ENCODE results near the gene KDM3A. TPM values are rescaled to one million over a fixed set of nuclear protein-coding genes. Genes with fewer than 3 reads are reported as not detected.

Gene KDM3A
- total and polyA plus RNA-seq, 9 donors: 45.6 to 52.5 (median 49.8) TPM

GRCh38 chr2:86512892-86513291 is 71.7 kb downstream of the KDM3A start:
- Histone ChIP-seq H3K4me1 (ENCODE audit: control insufficient read depth, insufficient read depth, low read length) (peaks cover 4% of the 10 kb centered on the region), H3K27ac (ENCODE audit: low read length) (no peak overlapping the region), H3K9me3 (replicated peaks; ENCODE audit: control insufficient read depth, low read depth, low read length) (no peaks in the 10 kb centered on the region), H3K4me3 (ENCODE audit: low read length) (no peak overlapping the region), H3K27me3 (ENCODE audit: control insufficient read depth, insufficient read depth, low read length) (no peaks in the 10 kb centered on the region), H3K36me3 (ENCODE audit: control insufficient read depth, insufficient read depth, low read length) (peaks cover 21% of the 10 kb centered on the region)
- DNase-seq: no peak
- WGBS (ENCODE audit: insufficient coverage): no CpG with 5 or more reads among the region's 2 CpGs

- no peaks in the 10 kb centered on the region for H3K9me3 ChIP-seq (replicated peaks; ENCODE audit: control insufficient read depth, low read depth, low read length)
- H3K4me3 ChIP-seq (ENCODE audit: low read length): no peak overlapping the region
- peaks cover 11% of the 10 kb centered on the region for H3K36me3 ChIP-seq (ENCODE audit: control insufficient read depth, insufficient read depth, low read length)
- no CpG with 5 or more reads among the region's 5 CpGs for WGBS (ENCODE audit: insufficient coverage)
- H3K27me3 ChIP-seq (ENCODE audit: control insufficient read depth, insufficient read depth, low read length): no peaks in the 10 kb centered on the region
- H3K4me1 ChIP-seq (ENCODE audit: control insufficient read depth, insufficient read depth, low read length): peaks cover 3% of the 10 kb centered on the region
- no peak overlapping the region for H3K27ac ChIP-seq (ENCODE audit: low read length)
- DNase-seq: no peak
Observed at GRCh38 chr2:86513948-86514660, 72.9 kb downstream of the KDM3A start.

GRCh38 chr2:86518481-86518880 is 77.3 kb downstream of the KDM3A start:
- peaks cover 3% of the 10 kb centered on the region for H3K4me1 ChIP-seq (ENCODE audit: control insufficient read depth, insufficient read depth, low read length)
- H3K9me3 ChIP-seq (replicated peaks; ENCODE audit: control insufficient read depth, low read depth, low read length): peaks cover 3% of the 10 kb centered on the region
- H3K27me3 ChIP-seq (ENCODE audit: control insufficient read depth, insufficient read depth, low read length): no peaks in the 10 kb centered on the region
- 100% methylated on average over 1 of the region's 3 CpGs for WGBS (ENCODE audit: insufficient coverage)
- peaks cover 9% of the 10 kb centered on the region for H3K36me3 ChIP-seq (ENCODE audit: control insufficient read depth, insufficient read depth, low read length)
- no peak overlapping the region for H3K27ac ChIP-seq (ENCODE audit: low read length)
- peak; percentile 8 for DNase-seq
- no peak overlapping the region for H3K4me3 ChIP-seq (ENCODE audit: low read length)

GRCh38 chr2:86519349-86519748 is 78.2 kb downstream of the KDM3A start:
- no peak overlapping the region for H3K27ac ChIP-seq (ENCODE audit: low read length)

GRCh38 chr2:86520153-86520552 is 79.0 kb downstream of the KDM3A start:
- no peak overlapping the region for H3K4me3 ChIP-seq (ENCODE audit: low read length)
- DNase-seq: no peak
- no peak overlapping the region for H3K27ac ChIP-seq (ENCODE audit: low read length)
- no peaks in the 10 kb centered on the region for H3K4me1 ChIP-seq (ENCODE audit: control insufficient read depth, insufficient read depth, low read length)
- H3K36me3 ChIP-seq (ENCODE audit: control insufficient read depth, insufficient read depth, low read length): peaks cover 9% of the 10 kb centered on the region
- H3K9me3 ChIP-seq (replicated peaks; ENCODE audit: control insufficient read depth, low read depth, low read length): peaks cover 3% of the 10 kb centered on the region
- WGBS (ENCODE audit: insufficient coverage): no CpG with 5 or more reads among the region's 1 CpG
- no peaks in the 10 kb centered on the region for H3K27me3 ChIP-seq (ENCODE audit: control insufficient read depth, insufficient read depth, low read length)

More at GRCh38 chr2:86519349-86519748, 78.2 kb downstream of the KDM3A start:
- Histone ChIP-seq H3K4me3 (ENCODE audit: low read length) (no peak overlapping the region), H3K4me1 (ENCODE audit: control insufficient read depth, insufficient read depth, low read length) (no peaks in the 10 kb centered on the region), H3K9me3 (replicated peaks; ENCODE audit: control insufficient read depth, low read depth, low read length) (peaks cover 3% of the 10 kb centered on the region), H3K27me3 (ENCODE audit: control insufficient read depth, insufficient read depth, low read length) (no peaks in the 10 kb centered on the region), H3K36me3 (ENCODE audit: control insufficient read depth, insufficient read depth, low read length) (peaks cover 9% of the 10 kb centered on the region)
- DNase-seq: no peak
- no CpG with 5 or more reads among the region's 1 CpG for WGBS (ENCODE audit: insufficient coverage)

GRCh38 chr2:86521922-86522321 is 80.8 kb downstream of the KDM3A start:
- H3K9me3 ChIP-seq (replicated peaks; ENCODE audit: control insufficient read depth, low read depth, low read length): peaks cover 3% of the 10 kb centered on the region
- H3K4me3 ChIP-seq (ENCODE audit: low read length): no peak overlapping the region
- no peak for DNase-seq
- H3K27me3 ChIP-seq (ENCODE audit: control insufficient read depth, insufficient read depth, low read length): no peaks in the 10 kb centered on the region
- no peak overlapping the region for H3K27ac ChIP-seq (ENCODE audit: low read length)
- H3K36me3 ChIP-seq (ENCODE audit: control insufficient read depth, insufficient read depth, low read length): peaks cover 12% of the 10 kb centered on the region
- H3K4me1 ChIP-seq (ENCODE audit: control insufficient read depth, insufficient read depth, low read length): no peaks in the 10 kb centered on the region
- no CpG with 5 or more reads among the region's 1 CpG for WGBS (ENCODE audit: insufficient coverage)

GRCh38 chr2:86522711-86523110 is 81.5 kb downstream of the KDM3A start:
- 62% methylated on average over 2 of the region's 2 CpGs for WGBS (ENCODE audit: insufficient coverage)
- H3K27me3 ChIP-seq (ENCODE audit: control insufficient read depth, insufficient read depth, low read length): no peaks in the 10 kb centered on the region
- H3K4me3 ChIP-seq (ENCODE audit: low read length): no peak overlapping the region
- H3K4me1 ChIP-seq (ENCODE audit: control insufficient read depth, insufficient read depth, low read length): no peaks in the 10 kb centered on the region
- no peak overlapping the region for H3K27ac ChIP-seq (ENCODE audit: low read length)
- no peak for DNase-seq
- H3K36me3 ChIP-seq (ENCODE audit: control insufficient read depth, insufficient read depth, low read length): peaks cover 12% of the 10 kb centered on the region
- H3K9me3 ChIP-seq (replicated peaks; ENCODE audit: control insufficient read depth, low read depth, low read length): peaks cover 3% of the 10 kb centered on the region

- WGBS (ENCODE audit: insufficient coverage): no CpG with 5 or more reads among the region's 4 CpGs
- H3K36me3 ChIP-seq (ENCODE audit: control insufficient read depth, insufficient read depth, low read length): peaks cover 14% of the 10 kb centered on the region
- no peaks in the 10 kb centered on the region for H3K27me3 ChIP-seq (ENCODE audit: control insufficient read depth, insufficient read depth, low read length)
- peaks cover 3% of the 10 kb centered on the region for H3K9me3 ChIP-seq (replicated peaks; ENCODE audit: control insufficient read depth, low read depth, low read length)
- no peak overlapping the region for H3K27ac ChIP-seq (ENCODE audit: low read length)
- no peak overlapping the region for H3K4me3 ChIP-seq (ENCODE audit: low read length)
- H3K4me1 ChIP-seq (ENCODE audit: control insufficient read depth, insufficient read depth, low read length): no peaks in the 10 kb centered on the region
- DNase-seq: no peak
Observed at GRCh38 chr2:86523491-86523890, 82.3 kb downstream of the KDM3A start.

GRCh38 chr2:86525421-86526340 is 84.5 kb downstream of the KDM3A start:
- H3K9me3 ChIP-seq (replicated peaks; ENCODE audit: control insufficient read depth, low read depth, low read length): no peaks in the 10 kb centered on the region
- H3K4me1 ChIP-seq (ENCODE audit: control insufficient read depth, insufficient read depth, low read length): no peaks in the 10 kb centered on the region
- H3K4me3 ChIP-seq (ENCODE audit: low read length): no peak overlapping the region
- DNase-seq: no peak
- no peaks in the 10 kb centered on the region for H3K27me3 ChIP-seq (ENCODE audit: control insufficient read depth, insufficient read depth, low read length)
- H3K27ac ChIP-seq (ENCODE audit: low read length): no peak overlapping the region
- WGBS (ENCODE audit: insufficient coverage): 96% methylated on average over 4 of the region's 11 CpGs
- peaks cover 17% of the 10 kb centered on the region for H3K36me3 ChIP-seq (ENCODE audit: control insufficient read depth, insufficient read depth, low read length)

GRCh38 chr2:86533589-86533988 is 92.4 kb downstream of the KDM3A start:
- H3K4me1 ChIP-seq (ENCODE audit: control insufficient read depth, insufficient read depth, low read length): no peaks in the 10 kb centered on the region
- H3K9me3 ChIP-seq (replicated peaks; ENCODE audit: control insufficient read depth, low read depth, low read length): peaks cover 14% of the 10 kb centered on the region
- 100% methylated on average over 1 of the region's 3 CpGs for WGBS (ENCODE audit: insufficient coverage)
- H3K4me3 ChIP-seq (ENCODE audit: low read length): no peak overlapping the region
- H3K36me3 ChIP-seq (ENCODE audit: control insufficient read depth, insufficient read depth, low read length): peaks cover 2% of the 10 kb centered on the region
- H3K27me3 ChIP-seq (ENCODE audit: control insufficient read depth, insufficient read depth, low read length): no peaks in the 10 kb centered on the region
- DNase-seq: no peak
- no peak overlapping the region for H3K27ac ChIP-seq (ENCODE audit: low read length)

Measured in muscle of leg (tissue), 11 donors.